NCI-H69 (cell line): ENCODE results near the gene PHACTR4.
"Not testable (repeated sequence)": the region's sequence is repeated elsewhere in the genome, so short reads cannot be mapped to it uniquely, and the experiment has no call there.

Source experiments
- DNase-seq: peaks from one replicate; lab custom pipeline; 2025; lab: John Stamatoyannopoulos, UW

The PHACTR4 gene

DNA sequence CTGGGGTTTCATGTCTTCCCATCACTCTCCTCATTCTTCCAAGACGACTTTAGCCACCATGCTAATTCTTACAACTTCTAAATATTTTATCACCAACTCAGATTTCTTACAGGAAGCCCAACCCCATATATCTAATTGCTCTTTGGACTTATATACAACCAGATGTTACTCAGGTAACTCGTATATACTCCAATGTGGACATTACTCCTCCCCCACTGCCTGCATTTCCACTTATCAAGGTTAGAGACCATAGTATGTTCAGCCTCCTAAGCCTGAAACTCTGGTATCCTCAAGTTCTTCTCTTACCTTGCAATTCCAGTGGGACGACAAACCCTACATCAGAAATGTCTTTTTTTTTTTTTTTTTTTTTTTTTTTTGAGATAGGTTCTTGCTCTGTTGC lies 133.6 kb downstream of the PHACTR4 start:
- DNase-seq = no peak

DNA sequence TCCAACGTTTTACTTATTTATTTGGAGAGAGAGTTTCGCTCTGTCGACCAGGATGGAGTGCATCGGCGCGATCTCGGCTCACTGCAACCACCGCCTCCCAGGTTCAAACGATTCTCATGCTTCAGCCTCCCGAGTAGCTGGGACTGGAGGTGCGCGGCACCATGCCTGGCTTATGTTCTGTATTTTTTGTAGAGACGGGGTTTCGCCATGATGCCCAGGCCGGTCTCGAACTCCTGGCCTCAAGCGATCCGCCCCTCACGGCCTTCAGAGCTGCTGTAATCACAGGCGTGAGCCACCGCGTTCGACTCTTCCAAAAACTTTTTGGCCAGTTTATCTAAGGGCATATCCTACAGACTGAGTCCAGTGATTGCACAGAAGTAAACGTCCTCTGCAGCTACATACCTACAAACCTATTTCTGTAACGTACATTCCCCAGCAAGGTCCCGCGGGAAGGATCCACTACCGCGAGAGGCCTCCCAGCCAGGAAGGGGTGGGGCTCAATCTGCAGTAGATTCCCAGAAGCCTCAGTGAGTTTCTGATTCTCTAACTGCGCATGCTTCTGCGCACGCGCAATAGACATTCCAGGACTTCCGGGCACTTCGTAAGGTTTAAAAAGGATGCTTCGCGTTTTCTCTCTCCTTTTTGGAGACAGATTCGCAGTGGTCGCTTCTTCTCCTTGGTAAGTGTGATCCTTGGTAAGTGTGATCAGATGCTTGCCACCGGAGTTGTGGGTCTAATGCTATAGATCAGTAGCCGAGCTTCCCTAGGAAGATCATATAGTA lies 136.1 kb downstream of the PHACTR4 start, which contains the start of gene RCC1:
Gene RCC1, plus strand, starts transcription at position 638 of the 782 bp plus-strand sequence. CDS start 23,824 bp downstream, outside the sequence.
- DNase-seq = peak; percentile 96

DNA sequence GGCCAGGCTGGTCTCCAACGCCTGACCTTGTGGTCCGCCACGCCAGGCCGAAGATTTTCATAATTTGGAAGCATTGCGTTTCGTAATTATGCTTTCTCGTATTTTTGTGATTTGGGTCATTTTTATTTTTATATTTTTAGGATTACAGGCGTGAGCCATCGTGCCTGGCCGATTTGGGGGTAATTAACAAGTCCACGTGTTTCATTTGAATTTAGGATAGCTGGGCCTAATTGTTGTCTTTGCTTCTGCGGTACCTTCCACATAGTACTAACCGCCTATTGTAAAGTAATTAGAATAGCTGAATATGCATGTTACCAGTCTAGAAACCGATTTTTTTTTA lies 137.3 kb downstream of the PHACTR4 start:
- no peak for DNase-seq

DNA sequence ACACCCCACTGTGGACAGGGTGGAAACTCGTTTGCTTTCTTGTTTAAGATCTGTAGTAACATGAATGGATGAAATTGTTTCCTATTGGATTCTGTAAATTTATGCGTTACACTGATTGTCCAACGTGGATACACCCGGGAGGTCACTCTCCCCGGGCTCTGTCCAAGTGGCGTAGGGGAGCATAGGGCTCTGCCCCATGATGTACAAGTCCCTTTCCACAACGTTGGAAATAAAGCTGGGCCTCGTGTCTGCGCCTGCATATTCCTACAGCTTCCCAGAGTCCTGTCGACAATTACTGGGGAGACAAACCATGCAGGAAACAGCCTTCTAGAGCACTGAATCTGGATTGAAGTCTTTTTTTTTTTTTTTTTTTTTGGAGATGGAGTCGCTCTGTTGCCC lies 137.7 kb downstream of the PHACTR4 start:
- peak; percentile 4 for DNase-seq

DNA sequence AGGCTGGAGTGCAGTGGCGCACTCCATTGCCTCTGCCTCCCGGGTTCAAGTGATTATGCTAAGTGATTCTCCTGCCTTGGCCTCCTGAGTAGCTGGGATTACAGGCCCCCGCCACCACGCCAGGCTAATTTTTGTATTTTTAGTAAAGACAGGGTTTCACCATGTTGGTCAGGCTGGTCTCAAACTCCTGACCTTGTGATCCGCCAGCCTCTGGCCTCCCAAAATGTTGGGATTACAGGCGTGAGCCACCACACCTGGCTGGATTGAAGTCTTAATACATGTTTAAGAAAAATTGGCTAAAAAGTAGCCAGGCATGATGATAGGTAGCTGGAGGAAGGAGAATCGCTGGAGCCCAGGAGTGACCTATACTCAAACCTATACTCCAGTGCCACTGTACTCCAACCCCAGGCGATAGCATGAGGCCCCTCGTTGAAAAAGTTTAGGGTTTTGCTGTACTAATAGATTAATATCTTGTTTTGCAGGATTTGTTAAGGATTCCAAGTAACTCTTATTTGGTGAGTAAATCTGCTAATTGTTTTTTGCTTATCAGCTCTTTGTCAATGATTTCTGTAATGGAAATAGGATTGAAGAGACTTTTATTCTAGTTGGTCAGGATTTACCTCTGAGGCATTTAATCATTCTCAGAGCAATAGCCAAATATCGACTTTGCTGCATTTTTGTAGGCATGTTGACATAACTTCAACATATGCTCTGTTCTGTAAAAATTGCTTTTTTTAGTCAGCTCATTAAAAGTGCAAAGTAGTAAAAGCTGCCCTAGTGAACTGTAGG lies 138.3 kb downstream of the PHACTR4 start:
- no peak for DNase-seq

DNA sequence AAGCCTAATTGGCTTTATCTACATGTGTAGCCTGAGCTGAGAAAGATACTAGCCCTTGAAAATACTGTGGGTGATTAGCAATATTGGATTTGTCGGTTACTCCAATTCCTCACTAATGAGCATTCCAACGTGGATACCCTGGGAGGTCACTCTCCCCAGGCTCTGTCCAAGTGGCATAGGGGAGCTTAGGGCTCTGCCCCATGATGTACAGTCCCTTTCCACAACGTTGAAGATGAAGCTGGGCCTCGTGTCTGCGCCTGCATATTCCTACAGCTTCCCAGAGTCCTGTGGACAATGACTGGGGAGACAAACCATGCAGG lies 138.9 kb downstream of the PHACTR4 start:
- no peak for DNase-seq

DNA sequence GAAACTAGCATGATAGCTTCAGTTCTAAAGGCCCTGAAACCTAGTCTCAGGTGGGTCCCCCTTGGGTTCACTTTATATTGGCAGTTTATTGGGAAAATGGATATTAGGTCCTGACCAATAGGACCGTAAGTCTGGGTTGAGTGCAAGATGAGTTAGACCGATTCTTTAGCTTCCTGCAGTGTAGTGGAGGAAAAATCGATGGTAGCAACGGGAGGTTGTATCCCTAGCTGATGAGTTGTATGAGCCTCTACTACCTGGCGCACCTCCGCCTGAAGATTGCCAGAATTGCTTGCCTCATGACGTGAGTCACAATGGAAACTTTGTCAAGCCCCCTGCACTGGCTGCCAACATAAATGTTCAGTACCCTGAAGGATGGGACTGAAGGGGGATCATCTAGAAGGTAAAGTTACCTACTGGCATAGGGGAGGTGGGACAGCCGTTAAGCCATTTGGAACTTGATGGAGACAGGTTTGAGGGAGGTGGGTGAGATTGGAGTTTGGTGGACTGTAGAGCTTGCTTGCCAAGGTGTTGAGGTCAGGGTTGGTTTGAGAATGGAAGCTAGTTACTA lies 140.2 kb downstream of the PHACTR4 start:
- DNase-seq = peak; percentile 31

DNA sequence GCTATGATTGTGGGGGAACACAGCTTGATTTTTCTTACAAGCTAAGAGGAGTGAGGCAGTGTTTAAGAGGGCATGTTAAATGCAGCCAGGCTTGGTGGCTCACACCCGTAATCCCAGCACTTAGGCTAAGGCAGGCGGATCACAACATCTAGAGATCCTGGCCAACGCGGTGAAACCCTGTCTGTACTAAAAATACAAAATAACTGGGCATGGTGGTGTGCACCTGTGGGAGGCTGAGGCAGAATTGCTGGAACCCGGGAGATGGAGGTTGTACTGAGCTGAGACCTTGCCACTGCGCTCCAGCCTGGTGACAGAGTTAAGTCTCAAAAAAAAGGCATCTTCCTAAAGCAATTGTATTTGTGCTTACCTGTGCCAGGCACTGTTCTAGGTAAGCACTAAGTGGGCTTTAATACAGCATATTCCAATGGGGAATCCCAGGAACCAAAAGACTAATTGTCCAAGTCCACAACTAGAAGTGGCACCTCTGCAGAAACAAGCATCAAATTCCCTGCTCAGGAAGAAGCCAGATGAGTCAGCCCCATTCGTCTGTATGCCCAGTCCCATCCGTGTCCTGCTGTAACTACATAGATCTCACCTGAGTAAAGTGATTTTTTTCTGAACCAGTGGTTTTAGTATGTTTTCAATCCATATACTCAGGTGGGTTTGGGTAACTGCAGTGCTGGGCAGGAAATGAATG lies 140.9 kb downstream of the PHACTR4 start:
- DNase-seq = peak; percentile 31

DNA sequence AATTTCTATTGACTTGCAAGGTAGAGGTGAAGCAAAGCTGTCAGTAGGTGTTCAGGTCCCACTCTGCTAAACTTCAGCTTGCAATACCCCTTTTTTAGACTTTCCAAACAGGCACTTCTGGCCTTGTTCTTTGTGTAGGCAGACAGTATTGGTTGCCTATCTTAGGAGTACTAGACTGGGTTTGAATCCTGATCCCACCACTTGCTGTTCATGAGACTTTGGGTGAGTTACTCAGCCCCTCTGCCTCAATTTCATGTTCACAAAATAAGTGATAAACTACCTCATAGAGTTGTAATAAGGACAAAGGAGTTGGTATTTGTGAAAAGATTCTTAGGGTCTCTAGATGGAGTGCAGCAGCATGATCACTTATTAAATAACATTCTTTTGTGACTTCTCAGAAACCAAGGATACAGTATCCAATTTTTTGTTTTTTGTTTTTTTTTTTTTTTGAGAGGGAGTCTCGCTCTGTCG lies 141.5 kb downstream of the PHACTR4 start:
- DNase-seq = peak; percentile 29

DNA sequence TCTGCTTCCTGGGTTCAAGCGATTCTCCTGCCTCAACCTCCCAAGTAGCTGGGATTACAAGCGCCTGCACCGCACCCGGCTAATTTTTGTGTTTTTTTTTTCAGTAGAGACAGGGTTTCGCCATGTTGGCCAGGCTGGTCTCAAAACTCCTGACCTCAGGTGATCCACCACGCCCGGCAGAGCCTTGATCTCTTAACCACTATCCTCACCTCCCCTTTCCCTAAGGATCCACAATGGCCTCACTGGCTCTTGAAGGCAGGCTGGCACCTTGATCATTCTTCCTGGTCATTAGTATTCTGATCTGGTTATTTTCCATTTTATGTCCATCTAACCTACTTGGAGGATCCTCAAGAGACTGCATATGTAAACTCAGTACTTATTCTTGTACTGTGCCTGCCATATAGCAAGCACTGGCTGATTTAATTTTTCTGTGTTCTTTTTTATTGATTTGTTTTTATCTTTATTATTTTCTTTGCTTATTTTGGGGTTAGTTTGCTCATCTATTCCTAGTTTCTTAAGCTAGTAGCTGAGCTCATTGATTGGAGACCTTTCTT lies 142.6 kb downstream of the PHACTR4 start:
- DNase-seq = peak; percentile 6

DNA sequence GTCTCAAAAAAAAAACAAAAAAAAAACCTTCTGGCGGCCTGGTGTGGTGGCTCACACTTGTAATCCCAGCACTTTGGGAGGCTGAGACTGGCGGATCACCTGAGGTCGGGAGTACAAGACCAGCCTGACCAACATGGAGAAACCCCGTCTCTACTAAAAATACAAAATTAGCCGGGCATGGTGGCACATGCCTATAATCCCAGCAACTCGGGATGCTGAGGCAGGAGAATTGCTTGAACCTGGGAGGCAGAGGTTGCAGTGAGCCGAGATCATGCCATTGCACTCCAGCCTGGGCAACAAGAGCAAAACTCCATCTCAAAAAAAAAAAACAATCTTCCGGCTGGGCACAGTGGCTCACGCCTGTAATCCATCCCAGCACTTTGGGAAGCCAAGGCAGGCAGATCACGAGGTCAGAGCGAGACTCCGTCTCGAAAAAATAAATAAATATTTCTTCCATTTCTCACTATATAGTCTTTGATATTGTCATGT lies 144.9 kb downstream of the PHACTR4 start:
- not testable (repeated sequence) for DNase-seq

DNA sequence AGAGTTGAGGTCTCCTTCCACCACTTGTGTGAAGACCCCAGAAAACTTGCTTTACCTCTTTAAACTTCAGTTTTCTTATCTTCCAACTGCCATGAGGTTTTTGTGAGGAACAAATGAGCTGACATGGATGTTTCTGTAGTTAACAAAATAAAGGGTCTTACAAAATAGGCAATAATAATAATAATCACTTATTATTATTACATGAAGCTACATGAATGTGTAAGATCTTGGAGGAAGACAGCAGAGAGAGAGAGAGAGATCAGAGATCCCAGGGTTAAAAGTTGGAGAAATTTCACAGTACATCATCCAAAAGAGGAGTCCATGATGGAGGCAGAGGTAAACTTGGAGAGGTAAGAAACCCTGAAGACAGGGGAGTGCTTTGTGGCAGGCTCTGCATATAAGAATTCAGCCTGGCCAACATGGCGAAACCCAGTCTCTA lies 147.0 kb downstream of the PHACTR4 start:
- peak; percentile 14 for DNase-seq

DNA sequence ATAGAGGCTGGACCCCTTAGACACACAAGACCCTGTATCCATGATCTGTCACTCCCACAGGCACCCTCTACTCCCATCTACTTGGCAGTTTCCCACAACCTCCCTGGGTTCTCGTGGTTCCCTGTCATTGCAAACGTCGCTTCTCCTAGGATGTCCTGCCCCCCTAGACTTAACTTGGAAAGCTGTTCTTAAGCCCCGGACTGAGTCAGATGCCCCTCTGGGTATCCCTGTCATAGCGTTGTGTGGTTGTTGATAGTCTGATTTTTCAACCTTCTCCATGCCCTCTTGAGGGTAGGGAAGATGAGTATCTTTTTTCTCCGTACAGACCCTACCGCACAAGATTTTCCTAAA lies 148.1 kb downstream of the PHACTR4 start:
- DNase-seq = peak; percentile 60

DNA sequence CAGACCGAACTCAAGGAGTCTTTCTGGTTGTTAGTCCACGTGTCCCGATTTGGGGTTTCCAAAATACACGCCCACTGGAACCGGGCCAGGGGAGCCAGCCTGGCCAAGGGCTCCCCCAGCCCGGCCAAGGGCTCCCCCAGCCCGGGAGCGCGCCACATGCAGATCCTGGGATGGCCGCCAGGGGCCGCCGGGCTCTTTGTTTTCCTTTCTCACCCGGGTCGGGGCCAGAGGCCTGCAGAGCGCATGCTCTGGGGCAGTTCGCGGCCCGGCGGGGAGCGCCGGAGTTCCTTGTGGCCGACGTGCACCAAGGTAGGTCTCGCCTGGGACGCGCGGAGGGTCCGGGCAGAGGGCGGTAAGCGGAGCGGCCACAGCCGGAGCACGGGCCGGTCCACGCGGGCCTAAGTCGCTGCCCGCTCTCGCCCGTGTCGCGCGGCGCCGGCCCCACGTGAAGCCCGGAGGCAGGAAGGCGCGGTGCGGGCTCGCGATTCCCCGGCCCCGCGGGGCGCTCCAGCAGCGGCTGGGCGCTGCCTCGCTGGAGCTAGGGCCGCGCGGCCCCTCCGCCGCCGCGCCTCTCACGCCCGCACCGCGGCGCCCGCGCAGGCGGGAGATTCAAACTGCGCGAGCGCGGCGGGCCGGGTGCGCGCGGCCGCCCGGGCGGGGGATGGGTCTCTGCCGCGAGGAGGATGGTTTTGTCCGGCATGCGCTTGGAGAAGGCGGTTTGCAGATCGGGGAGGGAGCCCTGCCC lies 148.6 kb downstream of the PHACTR4 start:
- peak; percentile 91 for DNase-seq

DNA sequence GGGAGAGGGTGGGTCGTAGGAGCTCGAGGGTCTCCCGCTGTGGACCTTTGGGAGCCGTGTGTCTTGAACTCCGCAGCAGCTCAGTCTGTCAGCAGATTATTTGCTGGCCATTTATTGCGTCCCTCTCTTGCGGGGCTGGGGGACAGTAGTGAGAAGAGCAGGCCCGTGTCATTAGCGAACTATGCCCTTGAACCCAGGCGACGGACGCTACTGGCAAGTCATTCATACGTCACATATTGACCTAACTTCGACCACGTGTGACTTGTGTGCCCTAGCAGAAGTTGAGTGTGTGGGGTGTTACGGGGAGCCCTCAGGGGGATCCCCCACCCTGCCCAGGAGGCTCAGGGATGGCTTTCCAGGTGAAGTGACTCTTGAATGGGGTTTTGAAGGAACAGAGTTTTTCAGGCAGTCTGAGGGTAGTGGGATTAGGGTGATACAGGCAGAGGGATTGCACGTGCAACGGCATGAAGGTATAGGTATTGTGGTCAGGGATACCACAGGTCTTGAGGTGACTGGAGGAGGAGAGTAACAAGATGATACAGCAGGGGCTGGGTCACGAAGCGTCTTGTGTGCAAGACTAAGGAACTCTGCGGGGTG lies 149.3 kb downstream of the PHACTR4 start:
- no peak for DNase-seq

DNA sequence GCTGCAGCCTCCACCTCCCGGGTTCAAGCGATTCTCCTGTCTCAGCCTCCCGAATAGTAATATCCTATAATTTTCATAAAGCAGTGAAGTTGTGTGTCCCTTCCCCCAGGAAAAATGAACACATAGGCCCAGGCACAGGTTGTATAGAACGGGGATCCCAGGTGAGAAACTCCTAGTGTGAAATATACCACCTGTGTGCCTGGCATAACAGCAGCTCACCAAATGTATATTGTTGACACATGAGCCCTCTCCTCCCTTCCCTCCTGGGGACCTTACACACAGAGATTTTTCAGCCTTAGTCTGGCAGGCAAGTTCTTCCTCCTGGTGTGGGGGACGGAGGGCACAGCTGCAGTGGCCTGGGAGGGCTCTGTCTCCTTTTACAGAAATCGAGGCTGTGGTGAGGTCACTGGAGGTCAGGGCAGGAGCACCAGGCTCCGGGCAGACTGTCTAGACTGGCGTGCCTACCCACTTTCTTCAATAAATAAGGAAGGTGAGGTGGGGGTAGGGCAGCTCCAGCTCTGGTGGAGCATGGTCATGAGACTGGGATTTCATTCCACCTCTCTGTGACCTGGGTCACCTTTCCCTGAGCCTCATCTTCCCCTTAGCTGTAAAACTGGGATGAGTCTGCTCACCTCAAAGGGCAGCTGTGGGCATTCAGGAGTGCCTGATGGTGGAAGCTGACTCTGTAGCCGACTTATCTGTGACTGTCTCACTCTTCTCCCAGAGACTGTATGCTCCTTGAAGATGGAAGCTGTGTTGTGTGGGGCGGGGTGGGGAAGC lies 150.6 kb downstream of the PHACTR4 start:
- peak; percentile 12 for DNase-seq

DNA sequence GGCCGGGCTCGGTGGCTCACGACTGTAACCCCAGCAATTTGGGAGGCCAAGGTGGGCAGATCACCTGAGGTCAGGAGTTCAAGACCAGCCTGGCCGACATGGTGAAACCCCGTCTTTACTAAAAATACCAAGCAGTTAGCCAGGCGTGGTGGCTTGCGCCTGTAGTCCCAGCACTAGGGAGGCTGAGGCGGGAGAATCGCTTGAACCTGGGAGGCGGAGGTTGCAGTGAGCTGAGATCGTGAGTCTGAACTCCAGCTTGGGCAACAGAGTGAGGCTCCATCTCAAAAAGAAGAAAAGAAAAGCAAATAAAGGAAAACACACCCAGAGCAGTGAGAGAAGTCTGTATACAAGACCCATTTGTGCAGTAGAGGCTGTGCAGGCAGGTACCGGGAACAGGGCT lies 151.3 kb downstream of the PHACTR4 start:
- DNase-seq = not testable (repeated sequence)

DNA sequence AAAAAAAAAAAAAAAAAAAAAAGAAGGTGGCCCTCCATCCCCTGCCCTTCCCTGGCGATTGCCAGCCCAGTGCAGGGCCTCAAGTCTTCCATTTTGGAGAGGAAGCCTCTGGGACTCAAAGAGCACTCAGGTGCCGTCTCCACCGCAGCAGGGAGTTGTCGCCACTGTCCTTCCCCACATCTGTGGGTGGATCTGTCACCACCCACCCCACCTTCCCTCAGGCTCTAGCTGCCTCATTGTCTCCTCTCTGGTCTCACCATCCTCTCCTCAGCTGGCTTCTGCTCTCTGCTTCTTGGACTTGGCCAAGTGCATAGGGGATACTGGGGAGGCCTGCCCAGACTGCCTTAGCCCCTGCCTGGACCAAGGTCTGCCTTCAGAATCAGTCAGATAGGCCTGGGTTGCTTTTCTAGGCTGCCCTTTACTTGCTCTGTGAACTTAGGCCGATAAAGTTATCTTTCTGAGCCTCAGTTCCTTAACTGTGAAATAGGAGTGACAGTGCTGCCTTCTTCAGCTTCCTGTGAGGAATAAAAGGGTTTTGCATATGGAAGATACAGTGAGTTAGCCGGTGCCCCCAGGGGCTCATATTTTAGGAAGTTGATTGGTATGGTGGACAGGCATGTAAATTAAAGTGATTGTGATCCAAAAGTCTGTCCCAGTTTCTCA lies 152.1 kb downstream of the PHACTR4 start:
- DNase-seq = no peak

DNA sequence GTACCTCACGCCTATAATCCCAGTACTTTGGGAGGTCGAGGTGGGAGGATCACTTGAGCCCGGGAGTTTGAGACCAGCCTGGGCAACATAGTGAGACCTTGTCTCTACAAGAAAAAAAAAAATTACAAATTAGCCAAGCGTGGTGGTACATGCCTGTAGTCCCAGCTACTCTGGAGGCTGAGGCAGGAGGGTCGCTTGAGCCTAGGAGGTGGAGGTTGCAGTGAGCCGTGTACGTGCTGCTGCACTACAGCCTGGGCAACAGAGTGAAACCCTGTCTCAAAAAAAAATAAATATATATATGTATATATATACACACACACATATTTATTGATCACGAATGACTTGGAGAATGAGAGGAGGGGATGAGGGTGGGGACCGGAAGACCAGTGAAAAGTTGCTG lies 153.0 kb downstream of the PHACTR4 start:
- not testable (repeated sequence) for DNase-seq
